ENCODE results near the gene ANKRD33.
A peak's percentile ranks its signal among the peaks of the same experiment; 100 is the strongest.

ANKRD33 gene

GRCh38 chr12:51850081-51850964 is 37.6 kb upstream of the ANKRD33 start:
- H3K27me3 ChIP-seq (ENCODE audit: insufficient read depth, low read length) = no peaks in the 10 kb centered on the region
- H2AFZ ChIP-seq (ENCODE audit: low read depth, low read length) = no peak overlapping the region
- peaks cover 14% of the 10 kb centered on the region for H3K4me1 ChIP-seq (ENCODE audit: insufficient read depth, low read length)
- peaks cover 7% of the 10 kb centered on the region for H3K36me3 ChIP-seq (ENCODE audit: insufficient read depth, low read length)
- no peaks in the 10 kb centered on the region for H3K9me3 ChIP-seq (ENCODE audit: low read length)
- no peak overlapping the region for H3K4me3 ChIP-seq (ENCODE audit: low read length)

- peaks cover 3% of the 10 kb centered on the region for H3K36me3 ChIP-seq (ENCODE audit: insufficient read depth, low read length)
- H3K4me1 ChIP-seq (ENCODE audit: insufficient read depth, low read length) = peaks cover 8% of the 10 kb centered on the region
- no peak overlapping the region for H3K4me3 ChIP-seq (ENCODE audit: low read length)
- H2AFZ ChIP-seq (ENCODE audit: low read depth, low read length) = no peak overlapping the region
- no peaks in the 10 kb centered on the region for H3K9me3 ChIP-seq (ENCODE audit: low read length)
- no peaks in the 10 kb centered on the region for H3K27me3 ChIP-seq (ENCODE audit: insufficient read depth, low read length)
These were observed 37.0 kb upstream of the ANKRD33 start for GRCh38 chr12:51850965-51851299.

- peaks cover 2% of the 10 kb centered on the region for H3K4me1 ChIP-seq (ENCODE audit: insufficient read depth, low read length)
- no peaks in the 10 kb centered on the region for H3K9me3 ChIP-seq (ENCODE audit: low read length)
- H3K27me3 ChIP-seq (ENCODE audit: insufficient read depth, low read length) = no peaks in the 10 kb centered on the region
- no peak overlapping the region for H3K4me3 ChIP-seq (ENCODE audit: low read length)
- peaks cover 3% of the 10 kb centered on the region for H3K36me3 ChIP-seq (ENCODE audit: insufficient read depth, low read length)
- H2AFZ ChIP-seq (ENCODE audit: low read depth, low read length) = no peak overlapping the region
These were observed 36.3 kb upstream of the ANKRD33 start for GRCh38 chr12:51851413-51852124.

- H3K27me3 ChIP-seq (ENCODE audit: insufficient read depth, low read length) = no peaks in the 10 kb centered on the region
- H3K36me3 ChIP-seq (ENCODE audit: insufficient read depth, low read length) = peaks cover 3% of the 10 kb centered on the region
- no peak overlapping the region for H3K4me3 ChIP-seq (ENCODE audit: low read length)
- no peak overlapping the region for H2AFZ ChIP-seq (ENCODE audit: low read depth, low read length)
- H3K9me3 ChIP-seq (ENCODE audit: low read length) = no peaks in the 10 kb centered on the region
- H3K4me1 ChIP-seq (ENCODE audit: insufficient read depth, low read length) = no peaks in the 10 kb centered on the region
These were observed 35.3 kb upstream of the ANKRD33 start for GRCh38 chr12:51852404-51853137.

GRCh38 chr12:51855586-51856428 is 32.1 kb upstream of the ANKRD33 start:
- Histone ChIP-seq H3K4me3 (ENCODE audit: low read length) (no peak overlapping the region), H3K4me1 (ENCODE audit: insufficient read depth, low read length) (no peaks in the 10 kb centered on the region), H3K9me3 (ENCODE audit: low read length) (no peaks in the 10 kb centered on the region), H3K36me3 (ENCODE audit: insufficient read depth, low read length) (peaks cover 3% of the 10 kb centered on the region), H2AFZ (ENCODE audit: low read depth, low read length) (no peak overlapping the region), H3K27me3 (ENCODE audit: insufficient read depth, low read length) (no peaks in the 10 kb centered on the region)

GRCh38 chr12:51860986-51861385 is 26.9 kb upstream of the ANKRD33 start:
- Histone ChIP-seq H3K4me3 (ENCODE audit: low read length) (no peak overlapping the region), H3K27me3 (ENCODE audit: insufficient read depth, low read length) (no peaks in the 10 kb centered on the region), H2AFZ (ENCODE audit: low read depth, low read length) (no peak overlapping the region), H3K4me1 (ENCODE audit: insufficient read depth, low read length) (peaks cover 29% of the 10 kb centered on the region), H3K9me3 (ENCODE audit: low read length) (no peaks in the 10 kb centered on the region), H3K36me3 (ENCODE audit: insufficient read depth, low read length) (no peaks in the 10 kb centered on the region)

GRCh38 chr12:51862947-51863346 is 25.0 kb upstream of the ANKRD33 start:
- Histone ChIP-seq H3K4me3 (ENCODE audit: low read length) (peak overlapping the region; percentile 59), H3K27me3 (ENCODE audit: insufficient read depth, low read length) (no peaks in the 10 kb centered on the region), H3K9me3 (ENCODE audit: low read length) (no peaks in the 10 kb centered on the region), H2AFZ (ENCODE audit: low read depth, low read length) (peak overlapping the region; percentile 57), H3K36me3 (ENCODE audit: insufficient read depth, low read length) (no peaks in the 10 kb centered on the region), H3K4me1 (ENCODE audit: insufficient read depth, low read length) (peaks cover 33% of the 10 kb centered on the region)

- Histone ChIP-seq H3K4me1 (ENCODE audit: insufficient read depth, low read length) (peaks cover 33% of the 10 kb centered on the region), H3K36me3 (ENCODE audit: insufficient read depth, low read length) (no peaks in the 10 kb centered on the region), H3K4me3 (ENCODE audit: low read length) (peak overlapping the region; percentile 59), H3K27me3 (ENCODE audit: insufficient read depth, low read length) (no peaks in the 10 kb centered on the region), H3K9me3 (ENCODE audit: low read length) (no peaks in the 10 kb centered on the region), H2AFZ (ENCODE audit: low read depth, low read length) (peak overlapping the region; percentile 57)
These were observed 24.5 kb upstream of the ANKRD33 start for GRCh38 chr12:51863363-51863932.

- Histone ChIP-seq H3K4me3 (ENCODE audit: low read length) (peak overlapping the region; percentile 59), H3K9me3 (ENCODE audit: low read length) (no peaks in the 10 kb centered on the region)
These were observed 23.7 kb upstream of the ANKRD33 start for GRCh38 chr12:51863933-51864832.

GRCh38 chr12:51864833-51865670 is 22.9 kb upstream of the ANKRD33 start:
- peaks cover 40% of the 10 kb centered on the region for H3K4me1 ChIP-seq (ENCODE audit: insufficient read depth, low read length)

More at GRCh38 chr12:51863933-51864832, 23.7 kb upstream of the ANKRD33 start:
- Histone ChIP-seq H2AFZ (ENCODE audit: low read depth, low read length) (peak overlapping the region; percentile 57), H3K4me1 (ENCODE audit: insufficient read depth, low read length) (peaks cover 33% of the 10 kb centered on the region), H3K36me3 (ENCODE audit: insufficient read depth, low read length) (no peaks in the 10 kb centered on the region), H3K27me3 (ENCODE audit: insufficient read depth, low read length) (no peaks in the 10 kb centered on the region)

GRCh38 chr12:51865757-51866270 is 22.1 kb upstream of the ANKRD33 start:
- H3K4me1 ChIP-seq (ENCODE audit: insufficient read depth, low read length) = peaks cover 47% of the 10 kb centered on the region
- peak overlapping the region; percentile 59 for H3K4me3 ChIP-seq (ENCODE audit: low read length)
- no peaks in the 10 kb centered on the region for H3K9me3 ChIP-seq (ENCODE audit: low read length)
- H3K36me3 ChIP-seq (ENCODE audit: insufficient read depth, low read length) = no peaks in the 10 kb centered on the region
- no peaks in the 10 kb centered on the region for H3K27me3 ChIP-seq (ENCODE audit: insufficient read depth, low read length)
- no peak overlapping the region for H2AFZ ChIP-seq (ENCODE audit: low read depth, low read length)

More at GRCh38 chr12:51864833-51865670, 22.9 kb upstream of the ANKRD33 start:
- Histone ChIP-seq H3K27me3 (ENCODE audit: insufficient read depth, low read length) (no peaks in the 10 kb centered on the region), H3K36me3 (ENCODE audit: insufficient read depth, low read length) (no peaks in the 10 kb centered on the region), H3K4me3 (ENCODE audit: low read length) (peak overlapping the region; percentile 59), H2AFZ (ENCODE audit: low read depth, low read length) (peak overlapping the region; percentile 57), H3K9me3 (ENCODE audit: low read length) (no peaks in the 10 kb centered on the region)

All from neuron (in vitro differentiated cells).